Endothelial cell of umbilical vein (primary cell): Measurements from ENCODE around the gene TNFRSF4.
A peak's percentile ranks its signal among the peaks of the same experiment; 100 is the strongest.

Source experiments
- CTCF ChIP-seq, 2 donors: IDR thresholded peaks; 1 replicate in 1 of 2; 2 replicates in 1 of 2; pipeline ENCODE4 v1.5.1; 2011; ENCODE audit warnings: low read length in 2 of 2, mild to moderate bottlenecking in 2 of 2, moderate library complexity in 2 of 2, control low read depth in 1 of 2, inconsistent platforms in 1 of 2, low read depth in 1 of 2; ENCODE audit not compliant: insufficient read depth in 1 of 2; ENCODE audit errors: extremely low read depth in 1 of 2
- EZH2 ChIP-seq: IDR thresholded peaks from 2 replicates; pipeline ENCODE4 v1.6.1; 2012; ENCODE audit warnings: borderline replicate concordance, low read depth, mild to moderate bottlenecking, moderate library complexity, low read length, inconsistent platforms; ENCODE audit not compliant: severe bottlenecking
- JUN ChIP-seq: IDR thresholded peaks from 2 replicates; pipeline ENCODE4 v1.6.1; 2011; ENCODE audit warnings: borderline replicate concordance, low read depth; ENCODE audit not compliant: insufficient read length, insufficient read depth
- MAX ChIP-seq: IDR thresholded peaks from 2 replicates; pipeline ENCODE4 v1.6.1; 2011; ENCODE audit not compliant: insufficient read depth, insufficient read length
- POLR2A ChIP-seq: IDR thresholded peaks from 2 replicates; pipeline ENCODE4 v1.6.1; 2012; ENCODE audit warnings: low read depth, mild to moderate bottlenecking, control low read depth, low read length
- POLR2AphosphoS5 ChIP-seq: IDR thresholded peaks from 2 replicates; pipeline ENCODE4 v1.6.1; 2012; ENCODE audit warnings: low read depth, mild to moderate bottlenecking, control low read depth, low read length, moderate library complexity; ENCODE audit not compliant: insufficient read depth

- TF ChIP-seq POLR2AphosphoS5 (peak; percentile 12), POLR2A (no peak), CTCF (IDR thresholded peaks at IDR 0.05; ENCODE audit: extremely low read depth in 1 of 2, insufficient read depth in 1 of 2, low read depth in 1 of 2, low read length in 2 of 2) (no peak), JUN (no peak), EZH2 (no peak), MAX (no peak)
Observed at GRCh38 chr1:1260843-1261560, 47.0 kb upstream of the TNFRSF4 start.
